WI38 (cell line): Measurements from ENCODE around the gene SLC6A6.

Source experiments
- H3K4me3 ChIP-seq: 2 replicates; pipeline ENCODE4 v1.5.1; 2011; ENCODE audit warnings: low read depth, mild to moderate bottlenecking, control low read depth, low read length
- CTCF ChIP-seq: IDR thresholded peaks from 2 replicates; pipeline ENCODE4 v1.5.1; 2012; ENCODE audit warnings: low read depth, mild to moderate bottlenecking, control low read depth, low read length

Gene SLC6A6

GRCh38 chr3:14535616-14536015 is 133.2 kb downstream of the SLC6A6 start:
- TF ChIP-seq CTCF: no peak
- no peak overlapping the region for H3K4me3 ChIP-seq

GRCh38 chr3:14536055-14536815 is 133.8 kb downstream of the SLC6A6 start:
- TF ChIP-seq CTCF: no peak
- no peak overlapping the region for H3K4me3 ChIP-seq

- H3K4me3 ChIP-seq: no peak overlapping the region
- no peak for TF ChIP-seq CTCF
Measured at GRCh38 chr3:14536837-14537589, 134.6 kb downstream of the SLC6A6 start.

GRCh38 chr3:14537590-14538450 is 135.4 kb downstream of the SLC6A6 start:
- no peak overlapping the region for H3K4me3 ChIP-seq
- no peak for TF ChIP-seq CTCF

GRCh38 chr3:14538451-14539088 is 136.2 kb downstream of the SLC6A6 start:
- no peak for TF ChIP-seq CTCF
- no peak overlapping the region for H3K4me3 ChIP-seq
